ENCODE results near the gene GLOD4. TPM values are rescaled to one million over a fixed set of nuclear protein-coding genes. Genes with fewer than 3 reads are reported as not detected.

GLOD4 gene
- total and polyA plus RNA-seq, 4 experiments from 2014 or later, result 94.9 to 131 (median 109) TPM

DNA sequence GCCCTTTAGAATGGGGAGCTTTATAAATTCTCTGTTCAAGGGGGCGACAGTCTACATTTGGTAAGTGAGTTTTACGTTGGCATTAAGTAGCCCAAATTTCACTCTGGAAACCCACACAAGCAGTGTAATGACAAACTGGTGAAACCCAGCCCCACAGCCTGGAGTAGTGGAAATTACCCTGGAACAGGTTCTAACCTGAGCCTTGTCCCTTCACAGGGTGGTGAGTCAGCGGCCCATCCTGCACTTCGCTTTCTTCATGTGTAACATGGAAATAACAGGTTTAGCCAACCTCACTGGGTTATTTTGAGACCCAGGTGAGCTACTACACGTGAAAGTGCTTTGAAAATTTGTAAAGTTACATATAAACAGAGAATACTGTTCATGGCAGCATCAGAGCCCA is 53.2 kb downstream of the GLOD4 start:
- POLR2A ChIA-PET (ENCODE audit: partially characterized antibody), result no interaction called here
- intact Hi-C loops (cut with micrococcal nuclease), result no loop called here
- Histone ChIP-seq H3K27ac (ENCODE audit: low read depth, low read length) (no peak overlapping the region), H3K36me3 (ENCODE audit: insufficient read depth, low read length) (no peaks in the 10 kb centered on the region), H3K9me3 (ENCODE audit: control insufficient read depth in 1 of 2, low read length in 2 of 2) (no peaks in the 10 kb centered on the region), H3K27me3 (ENCODE audit: insufficient read depth, low read length) (no peaks in the 10 kb centered on the region), H3K4me1 (ENCODE audit: insufficient read depth, low read length) (peaks cover 5% of the 10 kb centered on the region), H3K4me3 (ENCODE audit: low read length in 2 of 2) (no peak overlapping the region)
- H3K36me3 Mint-ChIP-seq, result no peaks in the 10 kb centered on the region
- H3K9me3 Mint-ChIP-seq, result peaks cover 0 to 1% (median 0%) of the 10 kb centered on the region in 8 donors
- no peak for DNase-seq
- H3K4me3 Mint-ChIP-seq, result no peak overlapping the region
- CTCF ChIA-PET (ENCODE audit: partially characterized antibody), result no interaction called here
- H3K27me3 Mint-ChIP-seq, result peaks cover 2 to 8% of the 10 kb centered on the region in 2 donors
- peaks cover 0 to 10% (median 5%) of the 10 kb centered on the region in 4 donors for H3K4me1 Mint-ChIP-seq
- H3K27ac Mint-ChIP-seq, result no peak overlapping the region

GRCh38 chr17:726271-726919 is 55.7 kb downstream of the GLOD4 start:
- Mint-ChIP-seq H3K4me3 (no peak overlapping the region), H3K4me1 (peaks cover 0 to under 1% (median 0%) of the 10 kb centered on the region in 4 donors), H3K36me3 (no peaks in the 10 kb centered on the region), H3K27ac (no peak overlapping the region), H3K27me3 (peaks cover 2 to 8% of the 10 kb centered on the region in 2 donors), H3K9me3 (peaks cover 0 to 1% (median 0%) of the 10 kb centered on the region in 8 donors)
- Histone ChIP-seq H3K27ac (ENCODE audit: low read depth, low read length) (no peak overlapping the region), H3K9me3 (ENCODE audit: control insufficient read depth in 1 of 2, low read length in 2 of 2) (no peaks in the 10 kb centered on the region), H3K36me3 (ENCODE audit: insufficient read depth, low read length) (no peaks in the 10 kb centered on the region), H3K4me1 (ENCODE audit: insufficient read depth, low read length) (no peaks in the 10 kb centered on the region), H3K4me3 (ENCODE audit: low read length in 2 of 2) (no peak overlapping the region), H3K27me3 (ENCODE audit: insufficient read depth, low read length) (no peaks in the 10 kb centered on the region)
- ChIA-PET CTCF (ENCODE audit: partially characterized antibody) (no interaction called here), POLR2A (ENCODE audit: partially characterized antibody) (no interaction called here)
- intact Hi-C loops (cut with micrococcal nuclease), result no loop called here
- DNase-seq, result no peak

GRCh38 chr17:725746-726145 is 56.3 kb downstream of the GLOD4 start:
- H3K4me1 Mint-ChIP-seq, result no peaks in the 10 kb centered on the region
- H3K27me3 Mint-ChIP-seq, result peaks cover 2 to 8% of the 10 kb centered on the region in 2 donors
- no peak for DNase-seq
- no peaks in the 10 kb centered on the region for H3K27me3 ChIP-seq (ENCODE audit: insufficient read depth, low read length)
- POLR2A ChIA-PET (ENCODE audit: partially characterized antibody), result no interaction called here
- H3K9me3 ChIP-seq (ENCODE audit: control insufficient read depth in 1 of 2, low read length in 2 of 2), result no peaks in the 10 kb centered on the region
- intact Hi-C loops (cut with micrococcal nuclease), result no loop called here
- no peaks in the 10 kb centered on the region for H3K36me3 Mint-ChIP-seq
- H3K4me1 ChIP-seq (ENCODE audit: insufficient read depth, low read length), result no peaks in the 10 kb centered on the region
- no peaks in the 10 kb centered on the region for H3K36me3 ChIP-seq (ENCODE audit: insufficient read depth, low read length)
- CTCF ChIA-PET (ENCODE audit: partially characterized antibody), result no interaction called here
- H3K4me3 ChIP-seq (ENCODE audit: low read length in 2 of 2), result no peak overlapping the region
- no peak overlapping the region for H3K27ac ChIP-seq (ENCODE audit: low read depth, low read length)
- peaks cover 0 to 1% (median 0%) of the 10 kb centered on the region in 8 donors for H3K9me3 Mint-ChIP-seq
- H3K4me3 Mint-ChIP-seq, result no peak overlapping the region
- H3K27ac Mint-ChIP-seq, result no peak overlapping the region

DNA sequence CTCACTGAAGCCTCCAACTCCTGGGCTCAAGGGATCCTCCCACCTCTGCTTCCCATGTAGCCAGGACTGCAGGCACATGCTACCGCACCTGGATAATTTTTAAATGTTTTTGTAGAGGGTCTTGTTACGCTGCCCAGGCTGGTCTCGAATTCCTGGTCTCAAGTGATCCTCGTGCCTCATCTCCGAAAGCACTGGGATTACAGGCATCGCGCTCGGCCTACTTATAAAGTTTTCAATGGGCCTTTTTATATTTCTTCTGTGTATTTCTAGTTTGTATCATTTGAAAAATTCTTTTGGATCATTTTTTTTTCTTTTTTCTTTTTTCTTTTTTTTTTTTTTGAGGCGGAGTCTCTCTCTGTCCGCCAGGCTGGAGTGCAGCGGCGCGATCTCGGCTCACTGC is 57.0 kb downstream of the GLOD4 start:
- no peak overlapping the region for H3K4me3 Mint-ChIP-seq
- no peak overlapping the region for H3K4me3 ChIP-seq (ENCODE audit: low read length in 2 of 2)
- H3K36me3 Mint-ChIP-seq, result no peaks in the 10 kb centered on the region
- ChIA-PET POLR2A (ENCODE audit: partially characterized antibody) (no interaction called here), CTCF (ENCODE audit: partially characterized antibody) (no interaction called here)
- no peak overlapping the region for H3K27ac Mint-ChIP-seq
- H3K36me3 ChIP-seq (ENCODE audit: insufficient read depth, low read length), result no peaks in the 10 kb centered on the region
- peaks cover 2 to 6% of the 10 kb centered on the region in 2 donors for H3K27me3 Mint-ChIP-seq
- no peak overlapping the region for H3K27ac ChIP-seq (ENCODE audit: low read depth, low read length)
- H3K9me3 Mint-ChIP-seq, result peaks cover 0 to 1% (median 0%) of the 10 kb centered on the region in 8 donors
- intact Hi-C loops (cut with micrococcal nuclease), result no loop called here
- no peaks in the 10 kb centered on the region for H3K4me1 Mint-ChIP-seq
- no peaks in the 10 kb centered on the region for H3K27me3 ChIP-seq (ENCODE audit: insufficient read depth, low read length)
- DNase-seq, result no peak
- H3K4me1 ChIP-seq (ENCODE audit: insufficient read depth, low read length), result no peaks in the 10 kb centered on the region
- no peaks in the 10 kb centered on the region for H3K9me3 ChIP-seq (ENCODE audit: control insufficient read depth in 1 of 2, low read length in 2 of 2)

- Histone ChIP-seq H3K4me1 (ENCODE audit: insufficient read depth, low read length) (no peaks in the 10 kb centered on the region), H3K9me3 (ENCODE audit: control insufficient read depth in 1 of 2, low read length in 2 of 2) (no peaks in the 10 kb centered on the region), H3K27me3 (ENCODE audit: insufficient read depth, low read length) (no peaks in the 10 kb centered on the region), H3K4me3 (ENCODE audit: low read length in 2 of 2) (no peak overlapping the region), H3K36me3 (ENCODE audit: insufficient read depth, low read length) (no peaks in the 10 kb centered on the region), H3K27ac (ENCODE audit: low read depth, low read length) (no peak overlapping the region)
- no peaks in the 10 kb centered on the region for H3K9me3 Mint-ChIP-seq
- peaks cover 0 to 5% (median under 1%) of the 10 kb centered on the region in 4 donors for H3K4me1 Mint-ChIP-seq
- no peak overlapping the region for H3K27ac Mint-ChIP-seq
- H3K36me3 Mint-ChIP-seq, result no peaks in the 10 kb centered on the region
- H3K27me3 Mint-ChIP-seq, result peaks cover 0 to 2% of the 10 kb centered on the region in 2 donors
- CTCF ChIA-PET (ENCODE audit: partially characterized antibody), result interaction anchor here (1.2 kb wide), 1 partner anchor 22 kb away, joined by 3 read pairs; no protein-coding TSS in a partner anchor
- POLR2A ChIA-PET (ENCODE audit: partially characterized antibody), result no interaction called here
- H3K4me3 Mint-ChIP-seq, result no peak overlapping the region
- intact Hi-C loops (cut with micrococcal nuclease), result no loop called here
- no peak for DNase-seq
These were observed 60.5 kb downstream of the GLOD4 start for GRCh38 chr17:721540-721937.

DNA sequence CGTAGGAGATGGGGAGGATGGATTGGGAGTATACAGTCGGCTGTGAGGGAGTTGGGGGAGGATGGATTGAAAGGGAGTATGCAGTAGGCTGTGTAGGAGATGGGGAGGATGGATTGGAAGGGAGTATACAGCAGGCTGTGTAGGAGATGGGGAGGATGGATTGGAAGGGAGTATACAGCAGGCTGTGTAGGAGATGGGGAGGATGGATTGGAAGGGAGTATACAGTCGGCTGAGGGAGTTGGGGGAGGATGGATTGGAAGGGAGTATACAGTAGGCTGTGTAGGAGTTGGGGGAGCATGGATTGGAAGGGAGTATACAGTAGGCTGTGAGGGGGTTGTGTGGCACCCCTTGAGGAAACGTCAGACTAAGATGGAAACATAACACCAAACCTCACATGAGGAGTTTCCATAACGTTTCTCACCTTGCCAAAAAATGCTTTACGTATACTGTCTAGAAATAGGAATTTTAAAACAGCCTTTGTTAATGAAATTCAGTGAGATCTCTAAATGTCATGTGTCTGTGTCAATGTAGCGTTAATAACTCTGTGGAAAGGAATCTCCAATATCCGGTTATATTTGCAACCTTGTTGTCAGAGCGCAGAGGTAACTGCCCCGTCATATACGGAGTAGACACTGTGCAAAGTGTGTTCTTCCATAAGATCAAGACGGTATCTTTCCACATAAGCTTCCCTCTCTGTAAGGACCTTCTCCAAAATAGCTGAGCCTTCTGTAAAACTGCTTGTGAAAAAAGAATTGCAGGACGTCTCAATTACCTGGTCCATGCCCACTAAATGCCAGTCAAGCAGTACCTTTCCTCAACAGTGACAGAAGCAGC is 61.2 kb downstream of the GLOD4 start:
- Mint-ChIP-seq H3K9me3 (no peaks in the 10 kb centered on the region), H3K36me3 (no peaks in the 10 kb centered on the region), H3K27me3 (peaks cover 0 to 2% of the 10 kb centered on the region in 2 donors), H3K4me1 (peaks cover 0 to 5% (median under 1%) of the 10 kb centered on the region in 4 donors), H3K27ac (no peak overlapping the region), H3K4me3 (no peak overlapping the region)
- Histone ChIP-seq H3K27me3 (ENCODE audit: insufficient read depth, low read length) (no peaks in the 10 kb centered on the region), H3K36me3 (ENCODE audit: insufficient read depth, low read length) (no peaks in the 10 kb centered on the region), H3K4me3 (ENCODE audit: low read length in 2 of 2) (no peak overlapping the region), H3K9me3 (ENCODE audit: control insufficient read depth in 1 of 2, low read length in 2 of 2) (no peaks in the 10 kb centered on the region), H3K4me1 (ENCODE audit: insufficient read depth, low read length) (no peaks in the 10 kb centered on the region), H3K27ac (ENCODE audit: low read depth, low read length) (no peak overlapping the region)
- CTCF ChIA-PET (ENCODE audit: partially characterized antibody), result interaction anchor here (1.2 kb wide), 1 partner anchor 21 kb away, joined by 3 read pairs; no protein-coding TSS in a partner anchor
- intact Hi-C loops (cut with micrococcal nuclease), result no loop called here
- no peak for DNase-seq
- POLR2A ChIA-PET (ENCODE audit: partially characterized antibody), result no interaction called here

GRCh38 chr17:718075-718474 is 64.0 kb downstream of the GLOD4 start:
- no peaks in the 10 kb centered on the region for H3K9me3 ChIP-seq (ENCODE audit: control insufficient read depth in 1 of 2, low read length in 2 of 2)
- intact Hi-C loops (cut with micrococcal nuclease), result no loop called here
- Mint-ChIP-seq H3K27ac (no peak overlapping the region), H3K9me3 (peaks cover 0 to 2% (median 0%) of the 10 kb centered on the region in 8 donors), H3K27me3 (peaks cover 0 to 2% of the 10 kb centered on the region in 2 donors), H3K4me1 (peaks cover 7 to 18% (median 14%) of the 10 kb centered on the region in 4 donors), H3K4me3 (no peak overlapping the region), H3K36me3 (peaks cover 0 to 8% of the 10 kb centered on the region in 2 donors)
- ChIA-PET POLR2A (ENCODE audit: partially characterized antibody) (no interaction called here), CTCF (ENCODE audit: partially characterized antibody) (interaction anchor here (0.6 to 1.5 kb wide), 2 partner anchors 18 to 292 kb away, joined by 5 to 6 read pairs; no protein-coding TSS in a partner anchor)
- no peak overlapping the region for H3K4me3 ChIP-seq (ENCODE audit: low read length in 2 of 2)
- DNase-seq, result no peak
- H3K27ac ChIP-seq (ENCODE audit: low read depth, low read length), result no peak overlapping the region
- H3K36me3 ChIP-seq (ENCODE audit: insufficient read depth, low read length), result no peaks in the 10 kb centered on the region
- H3K27me3 ChIP-seq (ENCODE audit: insufficient read depth, low read length), result no peaks in the 10 kb centered on the region
- peaks cover 17% of the 10 kb centered on the region for H3K4me1 ChIP-seq (ENCODE audit: insufficient read depth, low read length)
